ENCODE results near the gene TEKT1.
"Not testable (repeated sequence)": the region's sequence is repeated elsewhere in the genome, so short reads cannot be mapped to it uniquely, and the experiment has no call there.

The TEKT1 gene

GRCh38 chr17:6843241-6843880 is 11.8 kb upstream of the TEKT1 start:
- DNase-seq (ENCODE audit: low read depth): peak; percentile 73
- peak; percentile 28 for TF ChIP-seq CTCF (IDR thresholded peaks at IDR 0.05; ENCODE audit: insufficient read depth, low read depth, low read length, missing control alignments)
- no peak overlapping the region for H3K4me3 ChIP-seq (ENCODE audit: low read length)

- H3K4me3 ChIP-seq (ENCODE audit: low read length); DNase-seq (ENCODE audit: low read depth): not testable (repeated sequence)
These were observed 10.2 kb upstream of the TEKT1 start for GRCh38 chr17:6841769-6842168.

GRCh38 chr17:6830383-6830986 is 1.0 kb downstream of the TEKT1 start:
- no peak for TF ChIP-seq CTCF (IDR thresholded peaks at IDR 0.05; ENCODE audit: insufficient read depth, low read depth, low read length, missing control alignments)
- no peak overlapping the region for H3K4me3 ChIP-seq (ENCODE audit: low read length)
- no peak for DNase-seq (ENCODE audit: low read depth)

GRCh38 chr17:6823011-6823442 is 8.5 kb downstream of the TEKT1 start:
- peak; percentile 65 for DNase-seq (ENCODE audit: low read depth)
- no peak for TF ChIP-seq CTCF (IDR thresholded peaks at IDR 0.05; ENCODE audit: insufficient read depth, low read depth, low read length, missing control alignments)
- no peak overlapping the region for H3K4me3 ChIP-seq (ENCODE audit: low read length)

- H3K4me3 ChIP-seq (ENCODE audit: low read length): no peak overlapping the region
- no peak for TF ChIP-seq CTCF (IDR thresholded peaks at IDR 0.05; ENCODE audit: insufficient read depth, low read depth, low read length, missing control alignments)
- no peak for DNase-seq (ENCODE audit: low read depth)
These were observed 12.6 kb downstream of the TEKT1 start for GRCh38 chr17:6818938-6819337.

GRCh38 chr17:6816368-6816767 is 15.2 kb downstream of the TEKT1 start:
- not testable (repeated sequence) for H3K4me3 ChIP-seq (ENCODE audit: low read length); DNase-seq (ENCODE audit: low read depth)

GRCh38 chr17:6815775-6816174 is 15.8 kb downstream of the TEKT1 start:
- no peak for TF ChIP-seq CTCF (IDR thresholded peaks at IDR 0.05; ENCODE audit: insufficient read depth, low read depth, low read length, missing control alignments)
- DNase-seq (ENCODE audit: low read depth): peak; percentile 17
- H3K4me3 ChIP-seq (ENCODE audit: low read length): no peak overlapping the region

GRCh38 chr17:6812295-6812694 is 19.2 kb downstream of the TEKT1 start:
- TF ChIP-seq CTCF (IDR thresholded peaks at IDR 0.05; ENCODE audit: insufficient read depth, low read depth, low read length, missing control alignments): no peak
- H3K4me3 ChIP-seq (ENCODE audit: low read length): no peak overlapping the region
- DNase-seq (ENCODE audit: low read depth): no peak

Data from epithelial cell of esophagus (primary cell).